ENCODE data around the gene INO80.

- TF ChIP-seq CTCF (IDR thresholded peaks at IDR 0.05) (no peak), POLR2A (IDR thresholded peaks at IDR 0.05) (no peak)
Observed at GRCh38 chr15:40988156-40988555, 127.9 kb downstream of the INO80 start.
